ENCODE data around the gene PRKN.

GRCh38 chr6:161557333-161558107, 1170.0 kb downstream of the PRKN start:
- no peak for TF ChIP-seq LEF1 (IDR thresholded peaks at IDR 0.05; ENCODE audit: borderline replicate concordance)
- TF ChIP-seq PKNOX1 (IDR thresholded peaks at IDR 0.05) = 0 out of 2 replicates have a peak, but pooled peaks have one; percentile 27
- TF ChIP-seq ELF4 (IDR thresholded peaks at IDR 0.05) = no peak
- no peak for TF ChIP-seq NFRKB (IDR thresholded peaks at IDR 0.05)
- TF ChIP-seq TARDBP (IDR thresholded peaks at IDR 0.05) = no peak
- no peak for TF ChIP-seq HDGF (IDR thresholded peaks at IDR 0.05; ENCODE audit: borderline replicate concordance)
- no peak for TF ChIP-seq SP1 (IDR thresholded peaks at IDR 0.05)
- TF ChIP-seq L3MBTL2 (conservative IDR thresholded peaks at IDR 0.05) = no peak
- no peak for TF ChIP-seq FOXK2 (IDR thresholded peaks at IDR 0.05)
- TF ChIP-seq CTBP1 (IDR thresholded peaks at IDR 0.05; ENCODE audit: borderline replicate concordance) = no peak

All from HEK293T (cell line).